ENCODE data around the gene CLDN9. TPM values are rescaled to one million over a fixed set of nuclear protein-coding genes. Genes with fewer than 3 reads are reported as not detected.

Gene CLDN9
- total RNA-seq, 1 donor from 2014 or later = not detected

GRCh38 chr16:3017794-3018506 lies 5.2 kb downstream of the CLDN9 start, which contains the start of gene CLDN6:
Gene CLDN6, minus strand, starts transcription at chr16:3018183. Its CDS starts 2,162 bp downstream, at chr16:3016021.
- DNase-seq (ENCODE audit: extremely low read depth, low read depth, low spot score) = no peak

- DNase-seq (ENCODE audit: extremely low read depth, low read depth, low spot score) = no peak
Observed at GRCh38 chr16:3019594-3020246, 7.0 kb downstream of the CLDN9 start.

GRCh38 chr16:3020247-3020603 lies 7.5 kb downstream of the CLDN9 start, which contains the start of gene TNFRSF12A:
Gene TNFRSF12A, plus strand, starts transcription at chr16:3020368. Its CDS starts 30 bp downstream, at chr16:3020398.
- DNase-seq (ENCODE audit: extremely low read depth, low read depth, low spot score) = no peak

- no peak for DNase-seq (ENCODE audit: extremely low read depth, low read depth, low spot score)
Observed at GRCh38 chr16:3020604-3021448, 8.1 kb downstream of the CLDN9 start.

GRCh38 chr16:3021449-3022207 lies 8.9 kb downstream of the CLDN9 start:
- no peak for DNase-seq (ENCODE audit: extremely low read depth, low read depth, low spot score)

GRCh38 chr16:3022208-3022683 lies 9.5 kb downstream of the CLDN9 start:
- DNase-seq (ENCODE audit: extremely low read depth, low read depth, low spot score) = no peak

GRCh38 chr16:3022684-3023414 lies 10.1 kb downstream of the CLDN9 start:
- no peak for DNase-seq (ENCODE audit: extremely low read depth, low read depth, low spot score)

GRCh38 chr16:3023415-3023668 lies 10.6 kb downstream of the CLDN9 start:
- no peak for DNase-seq (ENCODE audit: extremely low read depth, low read depth, low spot score)

GRCh38 chr16:3023669-3024478 lies 11.2 kb downstream of the CLDN9 start, which contains the start of the genes HCFC1R1 and THOC6:
Gene HCFC1R1, minus strand, starts transcription at chr16:3023942. Its CDS starts 1 bp downstream, at chr16:3023941.
Gene THOC6, plus strand, starts transcription at chr16:3024035. Its CDS starts 292 bp downstream, at chr16:3024327.
- DNase-seq (ENCODE audit: extremely low read depth, low read depth, low spot score) = peak; percentile 93

- DNase-seq (ENCODE audit: extremely low read depth, low read depth, low spot score) = no peak
Observed at GRCh38 chr16:3025032-3026002, 12.6 kb downstream of the CLDN9 start.

- no peak for DNase-seq (ENCODE audit: extremely low read depth, low read depth, low spot score)
Observed at GRCh38 chr16:3026003-3026378, 13.3 kb downstream of the CLDN9 start.

GRCh38 chr16:3026609-3027488 lies 14.1 kb downstream of the CLDN9 start:
- no peak for DNase-seq (ENCODE audit: extremely low read depth, low read depth, low spot score)

- DNase-seq (ENCODE audit: extremely low read depth, low read depth, low spot score) = no peak
Observed at GRCh38 chr16:3027489-3027795, 14.7 kb downstream of the CLDN9 start.

GRCh38 chr16:3027983-3028715 lies 15.4 kb downstream of the CLDN9 start:
- DNase-seq (ENCODE audit: extremely low read depth, low read depth, low spot score) = no peak

- DNase-seq (ENCODE audit: extremely low read depth, low read depth, low spot score) = no peak
Observed at GRCh38 chr16:3028716-3029319, 16.1 kb downstream of the CLDN9 start.

Measured in glomerular endothelial cell (primary cell).